Prostate gland (tissue), 2 donors: ENCODE data around the gene DOCK10.

Source experiments
- CTCF ChIP-seq, 4 experiments: fragments of 200-600 bp in 2 of 4; fragments of 450-650 bp in 2 of 4; sonication (generic) in 2 of 4; IDR thresholded peaks; 1 replicate in 3 of 4; 2 replicates in 1 of 4; pipeline ENCODE4 v1.5.1; 2016 to 2019; ENCODE audit warnings: antibody characterized with exemption in 4 of 4, mild to moderate bottlenecking in 2 of 4, moderate library complexity in 2 of 4
- POLR2A ChIP-seq: fragments of 450-650 bp; IDR thresholded peaks from one replicate; pipeline ENCODE4 v1.6.1; 2016; ENCODE audit warnings: antibody characterized with exemption, mild to moderate bottlenecking

DNA sequence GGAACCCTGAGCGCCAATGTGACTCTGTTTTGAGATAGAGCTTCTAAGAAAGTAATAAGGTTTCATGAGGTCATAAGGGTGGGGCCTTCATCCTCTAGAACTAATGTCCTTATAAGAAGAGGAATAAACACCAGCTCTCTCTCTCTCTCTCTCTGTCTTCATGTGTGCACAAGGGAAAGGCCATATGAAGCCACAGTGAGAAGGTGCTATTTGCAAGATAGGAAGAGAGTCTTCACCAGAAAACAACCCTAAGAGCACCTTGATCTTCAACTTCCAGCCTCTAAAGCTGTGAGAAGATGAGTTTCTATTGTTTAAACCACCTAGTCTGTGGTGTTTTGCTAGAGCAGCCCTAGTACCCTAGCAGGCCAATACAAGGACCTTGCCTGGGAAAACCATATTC, 55.8 kb downstream of the DOCK10 start:
- no peak for TF ChIP-seq CTCF (IDR thresholded peaks at IDR 0.05)
- no peak for TF ChIP-seq POLR2A
